Measurements from ENCODE around the gene CRYBA2.

Gene CRYBA2

DNA sequence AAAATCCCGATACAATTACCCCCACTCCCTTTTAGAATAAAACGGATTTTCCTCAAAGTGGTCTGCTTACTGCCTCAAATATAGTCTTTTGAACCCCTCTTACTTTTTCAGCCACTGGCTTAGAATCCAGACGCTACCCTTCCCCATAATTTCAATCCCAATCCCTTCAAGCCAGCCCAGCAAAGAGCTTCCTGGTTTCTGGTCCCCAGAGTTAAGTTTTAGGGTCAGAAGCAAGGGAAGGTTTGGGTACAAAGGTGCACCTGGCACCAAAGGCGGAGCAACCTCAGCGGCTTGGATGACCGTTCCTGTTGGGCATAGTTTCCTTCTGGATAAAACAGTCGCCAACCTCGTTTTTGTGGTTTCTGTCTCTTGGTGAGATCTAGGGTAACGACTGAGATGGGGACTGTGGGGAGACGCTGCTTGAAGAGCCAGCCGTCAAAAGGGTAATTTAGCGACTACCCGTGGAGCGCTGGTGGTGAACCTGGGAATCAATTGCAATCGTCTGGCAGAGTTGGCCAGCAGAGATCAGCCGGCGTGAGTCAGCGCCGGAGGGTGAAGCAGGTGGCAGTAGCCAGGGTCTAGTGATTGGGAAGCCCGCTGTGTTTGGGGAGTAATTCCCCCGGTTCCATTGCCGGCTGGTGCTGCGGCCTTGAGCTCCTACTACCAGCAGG lies 9.8 kb downstream of the CRYBA2 start:
- Histone ChIP-seq H3K27ac (ENCODE audit: low read depth, low read length) (no peak overlapping the region), H3K4me1 (ENCODE audit: control insufficient read depth in 1 of 2, insufficient read depth in 2 of 2, low read length in 2 of 2) (peaks cover 14 to 31% of the 10 kb centered on the region in 2 donors)

DNA sequence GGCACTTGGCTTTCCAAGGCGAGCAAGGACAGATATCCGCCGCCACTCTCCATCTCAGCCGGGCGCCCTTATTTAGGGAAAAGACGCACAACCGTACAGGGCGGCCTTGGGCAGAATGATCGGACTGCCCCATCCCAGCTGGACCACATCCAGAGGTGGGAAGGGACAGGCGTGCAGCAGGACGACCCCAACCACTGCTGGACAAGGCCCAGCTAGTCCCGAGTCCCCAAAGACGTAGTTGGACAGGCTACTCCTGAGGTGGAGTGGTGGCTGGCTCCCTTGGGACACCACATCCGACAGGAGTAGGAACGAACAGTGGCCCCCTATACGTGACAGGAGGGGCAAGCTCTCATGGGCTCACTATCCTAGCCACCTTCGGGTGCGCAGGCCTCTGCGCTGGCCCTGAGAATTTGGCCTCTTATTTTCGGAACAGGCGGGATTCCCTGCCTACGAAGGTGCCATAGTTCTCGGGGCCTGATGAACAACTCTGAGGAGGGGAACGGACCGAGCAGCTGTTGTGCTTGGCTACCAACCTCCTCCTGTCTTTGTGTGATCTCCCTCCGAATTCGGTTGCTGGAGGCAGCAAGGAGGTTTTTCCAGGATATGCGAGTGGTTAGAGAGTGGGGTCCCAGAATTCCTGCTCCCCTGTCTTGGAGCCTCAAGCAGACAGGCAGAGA lies 10.5 kb downstream of the CRYBA2 start:
- peaks cover 14 to 31% of the 10 kb centered on the region in 2 donors for H3K4me1 ChIP-seq (ENCODE audit: control insufficient read depth in 1 of 2, insufficient read depth in 2 of 2, low read length in 2 of 2)
- H3K27ac ChIP-seq (ENCODE audit: low read depth, low read length) = no peak overlapping the region
- no peak overlapping the region for H3K4me3 ChIP-seq (ENCODE audit: low read depth in 1 of 2, low read length in 2 of 2)

More for the DNA sequence above, 9.8 kb downstream of the CRYBA2 start:
- peaks cover 70 to 74% of the 10 kb centered on the region in 2 donors for H3K27me3 ChIP-seq (ENCODE audit: control insufficient read depth in 1 of 2, insufficient read depth in 2 of 2, low read length in 2 of 2)
- no peaks in the 10 kb centered on the region for H3K9me3 ChIP-seq (ENCODE audit: control insufficient read depth in 1 of 2, low read length in 2 of 2)
- no peak overlapping the region for H3K4me3 ChIP-seq (ENCODE audit: low read depth in 1 of 2, low read length in 2 of 2)
- H3K9ac ChIP-seq (ENCODE audit: low read depth in 1 of 2, low read length in 2 of 2) = no peak overlapping the region
- H3K36me3 ChIP-seq (ENCODE audit: control insufficient read depth in 1 of 2, insufficient read depth in 2 of 2, low read length in 2 of 2) = no peaks in the 10 kb centered on the region

DNA sequence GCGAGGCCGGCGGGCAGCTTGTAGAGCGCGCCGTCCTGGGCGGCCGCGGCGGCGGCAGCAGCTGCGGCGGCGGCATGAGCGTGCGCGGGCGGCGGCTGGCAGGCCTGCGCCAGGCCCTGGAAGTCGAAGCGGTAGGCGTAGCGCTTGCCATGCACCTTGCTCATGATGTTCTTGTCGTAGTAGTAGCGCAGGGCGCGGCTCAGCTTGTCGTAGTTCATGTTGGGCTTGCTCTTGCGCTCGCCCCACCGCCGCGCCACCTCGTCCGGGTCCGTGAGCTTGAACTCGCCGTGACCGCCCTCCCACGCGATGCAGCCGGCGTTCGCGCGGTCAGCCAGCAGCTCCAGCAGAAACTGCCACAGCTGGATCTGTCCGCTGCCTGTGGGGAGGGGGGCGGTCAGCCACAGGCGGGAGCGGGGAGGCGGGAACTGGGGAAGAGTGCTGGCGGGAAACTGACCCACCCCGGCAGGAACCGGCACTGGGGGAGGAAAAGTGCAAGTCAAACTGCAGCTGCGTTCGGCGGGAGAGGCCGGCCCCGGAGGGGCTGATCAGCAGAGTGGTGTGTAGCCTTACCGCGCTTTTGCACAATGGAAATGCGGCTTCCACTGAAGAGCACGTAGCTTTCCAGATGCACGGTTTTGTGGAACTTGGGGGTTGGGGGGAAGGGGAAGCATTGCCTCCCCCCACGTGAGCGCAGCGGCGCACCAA lies 11.2 kb downstream of the CRYBA2 start:
- Histone ChIP-seq H3K27ac (ENCODE audit: low read depth, low read length) (no peak overlapping the region), H3K9ac (ENCODE audit: low read depth in 1 of 2, low read length in 2 of 2) (no peak overlapping the region), H3K4me3 (ENCODE audit: low read depth in 1 of 2, low read length in 2 of 2) (peak overlapping the region; percentile 19 to 51), H3K4me1 (ENCODE audit: control insufficient read depth in 1 of 2, insufficient read depth in 2 of 2, low read length in 2 of 2) (peaks cover 14 to 31% of the 10 kb centered on the region in 2 donors), H3K27me3 (ENCODE audit: control insufficient read depth in 1 of 2, insufficient read depth in 2 of 2, low read length in 2 of 2) (peaks cover 67 to 68% of the 10 kb centered on the region in 2 donors), H3K9me3 (ENCODE audit: control insufficient read depth in 1 of 2, low read length in 2 of 2) (no peaks in the 10 kb centered on the region), H3K36me3 (ENCODE audit: control insufficient read depth in 1 of 2, insufficient read depth in 2 of 2, low read length in 2 of 2) (no peaks in the 10 kb centered on the region)

More for the DNA sequence above, 10.5 kb downstream of the CRYBA2 start:
- no peaks in the 10 kb centered on the region for H3K36me3 ChIP-seq (ENCODE audit: control insufficient read depth in 1 of 2, insufficient read depth in 2 of 2, low read length in 2 of 2)
- H3K9me3 ChIP-seq (ENCODE audit: control insufficient read depth in 1 of 2, low read length in 2 of 2) = no peaks in the 10 kb centered on the region
- H3K9ac ChIP-seq (ENCODE audit: low read depth in 1 of 2, low read length in 2 of 2) = no peak overlapping the region
- peaks cover 67 to 72% of the 10 kb centered on the region in 2 donors for H3K27me3 ChIP-seq (ENCODE audit: control insufficient read depth in 1 of 2, insufficient read depth in 2 of 2, low read length in 2 of 2)

DNA sequence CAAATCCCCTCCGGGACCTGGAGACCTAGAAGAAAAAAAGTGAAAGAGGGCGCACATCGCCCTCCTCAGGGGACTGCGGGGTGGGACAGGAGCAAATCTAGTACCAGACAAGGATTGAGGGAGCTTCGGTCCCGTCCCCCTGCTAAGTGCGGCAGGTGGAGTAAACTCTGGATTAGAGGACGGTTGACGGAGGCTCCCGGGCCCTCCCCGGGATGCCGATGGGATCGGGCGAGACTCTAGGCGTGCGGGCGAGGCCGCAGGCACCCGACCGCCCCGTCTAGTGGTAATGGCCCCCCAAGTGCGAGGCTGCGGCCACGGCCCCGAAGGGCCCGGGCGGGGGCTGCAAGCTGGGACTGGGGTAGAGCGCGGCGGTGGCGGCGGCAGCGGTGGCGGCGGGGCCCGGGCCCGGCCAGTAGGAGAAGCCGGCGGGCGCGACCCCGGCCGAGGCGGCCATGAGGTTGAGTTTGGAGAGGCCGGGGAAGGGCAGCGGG lies 11.8 kb downstream of the CRYBA2 start:
- no peaks in the 10 kb centered on the region for H3K36me3 ChIP-seq (ENCODE audit: control insufficient read depth in 1 of 2, insufficient read depth in 2 of 2, low read length in 2 of 2)
- no peak overlapping the region for H3K9ac ChIP-seq (ENCODE audit: low read depth in 1 of 2, low read length in 2 of 2)
- peak overlapping the region in 1 of 2 donors; percentile 48 for H3K4me3 ChIP-seq (ENCODE audit: low read depth in 1 of 2, low read length in 2 of 2)
- H3K27me3 ChIP-seq (ENCODE audit: control insufficient read depth in 1 of 2, insufficient read depth in 2 of 2, low read length in 2 of 2) = peaks cover 61 to 62% of the 10 kb centered on the region in 2 donors
- no peak overlapping the region for H3K27ac ChIP-seq (ENCODE audit: low read depth, low read length)
- H3K4me1 ChIP-seq (ENCODE audit: control insufficient read depth in 1 of 2, insufficient read depth in 2 of 2, low read length in 2 of 2) = peaks cover 14 to 31% of the 10 kb centered on the region in 2 donors
- no peaks in the 10 kb centered on the region for H3K9me3 ChIP-seq (ENCODE audit: control insufficient read depth in 1 of 2, low read length in 2 of 2)

DNA sequence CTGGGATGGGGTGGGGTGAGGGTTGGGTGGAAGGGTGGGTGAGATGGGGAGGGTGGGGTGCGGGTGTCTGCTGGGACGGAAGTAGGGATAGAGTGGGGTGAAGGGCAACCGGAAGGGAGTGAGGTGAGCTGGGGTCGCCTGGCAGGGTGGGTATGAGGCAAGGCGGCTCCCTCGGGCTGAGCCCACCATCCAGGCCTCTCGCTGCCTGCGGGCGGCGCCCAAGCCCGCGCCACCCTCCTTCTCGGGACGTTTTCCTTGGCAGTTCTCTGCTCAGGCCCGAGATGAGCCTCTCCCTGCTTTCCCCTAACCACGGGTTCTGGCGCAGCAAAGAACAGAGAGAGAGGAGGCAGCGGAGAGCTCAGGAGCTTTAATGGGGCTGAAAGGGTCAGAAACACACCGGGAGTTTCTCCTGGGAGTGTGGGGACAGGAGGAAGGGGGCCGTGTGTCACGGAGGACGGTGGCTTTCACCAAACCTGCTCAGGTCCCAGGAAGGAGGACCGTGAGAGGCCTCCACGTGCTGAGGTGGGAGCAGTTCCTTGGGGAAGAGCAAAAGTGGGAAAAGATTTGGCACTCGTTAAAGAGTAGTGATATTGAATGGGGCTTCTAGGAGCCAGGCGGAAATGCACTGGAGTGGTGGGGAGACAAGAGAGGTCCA lies 12.4 kb downstream of the CRYBA2 start:
- H3K9ac ChIP-seq (ENCODE audit: low read depth in 1 of 2, low read length in 2 of 2) = no peak overlapping the region
- no peak overlapping the region for H3K27ac ChIP-seq (ENCODE audit: low read depth, low read length)
- peak overlapping the region; percentile 19 to 48 for H3K4me3 ChIP-seq (ENCODE audit: low read depth in 1 of 2, low read length in 2 of 2)
- no peaks in the 10 kb centered on the region for H3K36me3 ChIP-seq (ENCODE audit: control insufficient read depth in 1 of 2, insufficient read depth in 2 of 2, low read length in 2 of 2)
- peaks cover 55 to 56% of the 10 kb centered on the region in 2 donors for H3K27me3 ChIP-seq (ENCODE audit: control insufficient read depth in 1 of 2, insufficient read depth in 2 of 2, low read length in 2 of 2)
- H3K4me1 ChIP-seq (ENCODE audit: control insufficient read depth in 1 of 2, insufficient read depth in 2 of 2, low read length in 2 of 2) = peaks cover 20 to 31% of the 10 kb centered on the region in 2 donors
- no peaks in the 10 kb centered on the region for H3K9me3 ChIP-seq (ENCODE audit: control insufficient read depth in 1 of 2, low read length in 2 of 2)

DNA sequence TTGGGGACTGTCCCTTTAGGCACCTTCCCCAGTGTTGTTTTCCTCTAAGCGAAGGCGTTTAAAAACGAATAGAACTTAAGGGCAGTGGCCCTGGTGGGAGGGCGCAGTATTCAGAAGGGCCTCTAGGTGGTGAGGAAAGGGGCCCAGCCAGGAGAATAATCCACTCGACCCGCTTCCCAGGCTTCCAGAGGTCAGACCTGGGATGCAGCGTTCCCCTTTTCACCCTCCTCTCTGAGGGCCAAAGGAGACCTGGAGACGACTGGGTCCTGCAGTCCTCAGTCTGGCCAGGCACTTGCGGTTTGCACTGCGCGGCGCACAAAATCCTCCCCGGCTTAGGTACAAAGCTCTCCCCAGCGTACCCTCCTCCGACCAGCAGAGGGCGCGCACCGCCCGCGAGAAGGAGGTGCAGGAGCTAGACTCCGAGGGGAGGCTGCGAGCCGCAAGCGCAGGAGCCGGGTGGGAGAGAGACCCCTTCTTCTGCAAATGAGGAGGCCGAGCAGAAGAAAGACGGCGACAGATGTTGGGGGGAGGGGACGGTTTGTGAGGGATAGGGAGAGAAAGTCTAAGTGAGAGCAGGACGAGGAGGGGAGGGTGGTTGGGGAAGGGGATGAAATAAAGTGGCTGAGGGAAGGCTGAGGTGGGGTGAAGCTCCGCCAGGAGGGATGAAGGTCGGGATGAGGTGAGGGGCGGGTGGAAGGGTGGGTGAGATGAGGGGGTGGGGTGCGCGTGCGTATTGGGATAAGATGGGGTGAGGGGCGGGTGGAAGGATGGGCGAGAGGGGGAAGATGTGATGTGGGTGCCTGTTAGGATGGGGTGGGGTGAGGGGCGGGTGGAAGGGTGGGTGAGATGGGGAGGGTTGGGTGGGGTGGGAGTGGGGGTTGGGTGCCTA lies 13.1 kb downstream of the CRYBA2 start:
- H3K36me3 ChIP-seq (ENCODE audit: control insufficient read depth in 1 of 2, insufficient read depth in 2 of 2, low read length in 2 of 2) = no peaks in the 10 kb centered on the region
- no peak overlapping the region for H3K27ac ChIP-seq (ENCODE audit: low read depth, low read length)
- H3K9ac ChIP-seq (ENCODE audit: low read depth in 1 of 2, low read length in 2 of 2) = no peak overlapping the region
- H3K4me3 ChIP-seq (ENCODE audit: low read depth in 1 of 2, low read length in 2 of 2) = peak overlapping the region; percentile 23 to 57
- H3K27me3 ChIP-seq (ENCODE audit: control insufficient read depth in 1 of 2, insufficient read depth in 2 of 2, low read length in 2 of 2) = peaks cover 48 to 56% of the 10 kb centered on the region in 2 donors
- no peaks in the 10 kb centered on the region for H3K9me3 ChIP-seq (ENCODE audit: control insufficient read depth in 1 of 2, low read length in 2 of 2)
- peaks cover 24 to 35% of the 10 kb centered on the region in 2 donors for H3K4me1 ChIP-seq (ENCODE audit: control insufficient read depth in 1 of 2, insufficient read depth in 2 of 2, low read length in 2 of 2)

DNA sequence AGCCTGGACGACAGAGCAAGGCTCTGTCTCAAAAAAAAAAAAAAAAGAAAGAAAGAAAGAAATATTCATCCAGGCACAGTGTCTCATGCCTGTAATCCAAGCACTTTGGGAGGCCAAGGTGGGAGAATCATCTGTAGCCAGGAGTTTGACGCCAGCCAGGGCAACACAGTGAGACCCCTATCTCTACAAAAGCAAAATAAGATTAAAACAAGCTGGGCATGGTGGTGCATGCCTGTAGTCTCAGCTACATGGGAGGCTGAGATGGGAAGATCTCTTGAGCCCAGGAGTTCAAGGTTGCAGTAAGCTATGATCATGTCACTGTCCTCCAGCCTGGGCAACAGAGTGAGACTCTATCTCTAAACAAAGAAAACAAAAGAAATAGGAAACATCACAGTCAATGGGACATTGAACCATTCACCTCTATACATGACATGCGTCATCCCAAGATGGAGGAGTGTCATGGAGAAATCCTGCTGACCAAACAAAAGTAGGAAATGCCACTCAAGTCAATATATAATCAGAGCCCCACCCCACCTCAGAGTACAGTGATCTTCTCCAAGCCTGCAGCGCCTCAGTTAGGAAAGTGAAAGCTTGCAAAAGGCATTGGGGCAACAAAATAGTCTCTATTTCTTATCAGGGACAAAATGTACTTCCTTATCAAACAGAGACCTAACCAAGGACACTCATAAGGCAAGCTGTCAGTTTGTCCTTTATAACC lies 18.0 kb downstream of the CRYBA2 start:
- Histone ChIP-seq H3K4me3 (ENCODE audit: low read depth in 1 of 2, low read length in 2 of 2) (no peak overlapping the region), H3K36me3 (ENCODE audit: control insufficient read depth in 1 of 2, insufficient read depth in 2 of 2, low read length in 2 of 2) (no peaks in the 10 kb centered on the region), H3K4me1 (ENCODE audit: control insufficient read depth in 1 of 2, insufficient read depth in 2 of 2, low read length in 2 of 2) (peaks cover 11 to 19% of the 10 kb centered on the region in 2 donors), H3K27me3 (ENCODE audit: control insufficient read depth in 1 of 2, insufficient read depth in 2 of 2, low read length in 2 of 2) (peaks cover 22 to 38% of the 10 kb centered on the region in 2 donors), H3K9me3 (ENCODE audit: control insufficient read depth in 1 of 2, low read length in 2 of 2) (no peaks in the 10 kb centered on the region), H3K9ac (ENCODE audit: low read depth in 1 of 2, low read length in 2 of 2) (no peak overlapping the region), H3K27ac (ENCODE audit: low read depth, low read length) (no peak overlapping the region)

DNA sequence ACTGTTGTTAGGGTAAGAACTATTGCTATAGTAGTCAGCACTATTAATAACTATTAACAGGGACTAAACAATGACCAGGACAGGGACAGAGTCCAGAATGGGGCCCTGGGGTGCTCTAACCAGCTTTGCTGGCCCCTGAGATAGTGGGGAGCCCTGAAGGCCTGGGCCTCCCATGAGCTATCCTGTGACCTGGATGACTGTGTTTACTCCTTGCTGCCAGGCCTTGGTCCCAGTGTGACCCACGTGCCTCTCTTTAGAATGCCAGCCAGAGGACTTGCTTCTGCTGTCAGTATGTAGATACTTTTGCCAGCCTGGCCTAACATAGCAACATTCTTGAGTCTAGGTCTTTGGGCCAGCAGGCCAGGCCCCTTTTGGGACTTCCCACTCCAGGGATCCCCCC lies 22.3 kb downstream of the CRYBA2 start:
- Histone ChIP-seq H3K27ac (ENCODE audit: low read depth, low read length) (no peak overlapping the region), H3K4me1 (ENCODE audit: control insufficient read depth in 1 of 2, insufficient read depth in 2 of 2, low read length in 2 of 2) (peaks cover 4% of the 10 kb centered on the region in 2 donors), H3K36me3 (ENCODE audit: control insufficient read depth in 1 of 2, insufficient read depth in 2 of 2, low read length in 2 of 2) (no peaks in the 10 kb centered on the region), H3K9ac (ENCODE audit: low read depth in 1 of 2, low read length in 2 of 2) (no peak overlapping the region), H3K27me3 (ENCODE audit: control insufficient read depth in 1 of 2, insufficient read depth in 2 of 2, low read length in 2 of 2) (peaks cover 11 to 38% of the 10 kb centered on the region in 2 donors), H3K4me3 (ENCODE audit: low read depth in 1 of 2, low read length in 2 of 2) (no peak overlapping the region), H3K9me3 (ENCODE audit: control insufficient read depth in 1 of 2, low read length in 2 of 2) (no peaks in the 10 kb centered on the region)

Data from duodenal mucosa (tissue), 2 donors.